GM23248 (cell line): ENCODE measurements around the gene TTC22. TPM values are rescaled to one million over a fixed set of nuclear protein-coding genes. Genes with fewer than 3 reads are reported as not detected.

Experiments
- DNase-seq: peaks from one replicate; pipeline ENCODE4 v3.0.0-alpha.2; 2015
- H2AFZ ChIP-seq: fragments of 200-600 bp; sonication (generic); 2 replicates; pipeline ENCODE4 v1.6.1; 2016; ENCODE audit warnings: antibody characterized with exemption
- H3F3A ChIP-seq: fragments of 200-600 bp; sonication (generic); 2 replicates; pipeline ENCODE4 v1.6.1; 2016; ENCODE audit warnings: mild to moderate bottlenecking, antibody characterized with exemption, mixed run types; ENCODE audit not compliant: insufficient read depth
- H3K27ac ChIP-seq: fragments of 200-600 bp; sonication (generic); 2 replicates; pipeline ENCODE4 v1.5.1; 2016; ENCODE audit warnings: mild to moderate bottlenecking
- H3K27me3 ChIP-seq: fragments of 200-600 bp; sonication (generic); replicated peaks from 2 replicates; pipeline ENCODE4 v1.6.1; 2016; ENCODE audit warnings: mild to moderate bottlenecking; ENCODE audit not compliant: insufficient read depth
- H3K36me3 ChIP-seq: fragments of 200-600 bp; sonication (generic); 2 replicates; pipeline ENCODE4 v1.6.1; 2016; ENCODE audit warnings: low read depth, mild to moderate bottlenecking
- H3K4me1 ChIP-seq: fragments of 200-600 bp; sonication (generic); 2 replicates; pipeline ENCODE4 v1.6.1; 2016; ENCODE audit warnings: mild to moderate bottlenecking; ENCODE audit not compliant: insufficient read depth
- H3K4me2 ChIP-seq: fragments of 200-600 bp; sonication (generic); one replicate; pipeline ENCODE4 v1.6.1; 2016; ENCODE audit warnings: mild to moderate bottlenecking; ENCODE audit not compliant: unreplicated experiment
- H3K4me3 ChIP-seq: fragments of 200-600 bp; sonication (generic); 2 replicates; pipeline ENCODE4 v1.5.1; 2016; ENCODE audit warnings: mild to moderate bottlenecking
- H3K79me2 ChIP-seq: fragments of 200-600 bp; sonication (generic); 2 replicates; pipeline ENCODE4 v1.6.1; 2016; ENCODE audit warnings: mild to moderate bottlenecking; ENCODE audit not compliant: insufficient read depth
- H3K9ac ChIP-seq: fragments of 200-600 bp; sonication (generic); 2 replicates; pipeline ENCODE4 v1.6.1; 2016; ENCODE audit warnings: mild to moderate bottlenecking
- H3K9me2 ChIP-seq: fragments of 200-600 bp; sonication (generic); 2 replicates; pipeline ENCODE4 v1.6.1; 2016; ENCODE audit warnings: mixed run types, mild to moderate bottlenecking, moderate library complexity; ENCODE audit not compliant: insufficient read depth
- H3K9me3 ChIP-seq: fragments of 200-600 bp; sonication (generic); one replicate; pipeline ENCODE4 v1.6.1; 2017; ENCODE audit warnings: low read depth
- H4K20me1 ChIP-seq: fragments of 200-600 bp; sonication (generic); 2 replicates; pipeline ENCODE4 v1.6.0; 2016; ENCODE audit not compliant: insufficient read depth
- EZH2 ChIP-seq: fragments of 200-600 bp; sonication (generic); IDR thresholded peaks from 2 replicates; pipeline ENCODE4 v1.6.1; 2018; ENCODE audit warnings: antibody characterized with exemption, mild to moderate bottlenecking; ENCODE audit not compliant: insufficient read depth, poor library complexity, severe bottlenecking
- EZH2phosphoT487 ChIP-seq: fragments of 200-600 bp; sonication (generic); IDR thresholded peaks from 2 replicates; pipeline ENCODE4 v1.6.1; 2018; ENCODE audit warnings: antibody characterized with exemption, moderate library complexity, mild to moderate bottlenecking, low read depth; ENCODE audit not compliant: insufficient read depth
- WGBS, 2 experiments: methylation state at CpG; one replicate each; pipeline ENCODE4 v1.1.6; 2015 to 2017; ENCODE audit warnings: low lambda C conversion rate in 2 of 2, low coverage in 1 of 2; ENCODE audit errors: missing lambda C conversion rate in 2 of 2; 5-methylcytosine and 5-hydroxymethylcytosine counted together
- in situ Hi-C: fragments of 300-500 bp; cut with MboI; formaldehyde crosslinking; loops from 2 replicates; pipeline ENCODE4 v1.15.0; 2020
- polyA plus RNA-seq: library from polyadenylated mRNA; unstranded; fragments of >200 nt; fragmentation: Nextera tagmentation; extraction: Ambion mirVana; gene quantifications from 2 replicates; pipeline ENCODE4 v1.2.1, GENCODE V29; 2016
- total RNA-seq: library from RNA; depleted of rRNA; stranded (reverse); fragments of >200 nt; shearing (Covaris generic); gene quantifications from 2 replicates; pipeline ENCODE4 v1.2.3, GENCODE V29; 2014

The TTC22 gene
- total and polyA plus RNA-seq, 2 experiments from 2014 or later, result not detected

DNA sequence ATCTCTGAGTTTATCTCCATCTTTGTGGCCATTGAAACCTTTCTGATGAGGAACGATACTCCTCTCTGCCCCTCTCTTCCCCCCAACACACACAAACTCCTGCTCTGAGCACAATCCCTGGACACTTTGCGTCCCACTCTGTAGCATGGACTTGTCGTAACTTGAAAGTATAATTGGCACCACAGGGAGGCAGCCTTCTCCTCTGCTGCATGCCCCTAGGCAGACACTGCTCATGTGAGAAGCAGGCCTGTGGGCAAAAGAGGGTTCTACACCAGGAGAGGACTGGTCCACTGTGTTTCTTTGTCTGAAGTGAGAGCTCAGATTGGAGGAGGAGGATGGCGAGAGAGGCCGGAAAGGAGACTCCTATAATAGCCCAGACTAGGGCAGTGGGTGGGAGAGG, 33.0 kb downstream of the TTC22 start:
- TF ChIP-seq EZH2 (no peak), EZH2phosphoT487 (no peak)
- 73% methylated on average over 5 of the region's 5 CpGs for WGBS, 2 experiments
- no peaks in the 10 kb centered on the region for H4K20me1 ChIP-seq
- DNase-seq, result peak; percentile 18
- no peak overlapping the region for H2AFZ ChIP-seq
- peaks cover 11% of the 10 kb centered on the region for H3K79me2 ChIP-seq
- no peak overlapping the region for H3K9ac ChIP-seq
- H3K4me1 ChIP-seq, result peaks cover 9% of the 10 kb centered on the region; the same call in 1 of the 2 replicates
- H3K9me3 ChIP-seq, result no peaks in the 10 kb centered on the region
- no peaks in the 10 kb centered on the region for H3K27me3 ChIP-seq
- H3K36me3 ChIP-seq, result no peaks in the 10 kb centered on the region
- H3F3A ChIP-seq, result no peaks in the 10 kb centered on the region
- H3K4me3 ChIP-seq, result no peak overlapping the region
- no peak overlapping the region for H3K27ac ChIP-seq
- in situ Hi-C loops, result no loop called here
- no peak overlapping the region for H3K4me2 ChIP-seq
- no peaks in the 10 kb centered on the region for H3K9me2 ChIP-seq

GRCh38 chr1:54767526-54767925, 33.6 kb downstream of the TTC22 start:
- no peak for DNase-seq
- Histone ChIP-seq H4K20me1 (no peaks in the 10 kb centered on the region), H3K27me3 (no peaks in the 10 kb centered on the region), H3K9ac (no peak overlapping the region), H3K9me2 (no peaks in the 10 kb centered on the region), H2AFZ (no peak overlapping the region), H3K4me1 (peaks cover 11% of the 10 kb centered on the region; the same call in 1 of the 2 replicates), H3K79me2 (peaks cover 17% of the 10 kb centered on the region), H3K27ac (no peak overlapping the region), H3K36me3 (no peaks in the 10 kb centered on the region), H3K4me3 (no peak overlapping the region), H3K4me2 (no peak overlapping the region), H3K9me3 (no peaks in the 10 kb centered on the region), H3F3A (no peaks in the 10 kb centered on the region)
- WGBS, 2 experiments, result 19% methylated on average over 6 of the region's 6 CpGs
- TF ChIP-seq EZH2 (no peak), EZH2phosphoT487 (no peak)
- in situ Hi-C loops, result no loop called here

DNA sequence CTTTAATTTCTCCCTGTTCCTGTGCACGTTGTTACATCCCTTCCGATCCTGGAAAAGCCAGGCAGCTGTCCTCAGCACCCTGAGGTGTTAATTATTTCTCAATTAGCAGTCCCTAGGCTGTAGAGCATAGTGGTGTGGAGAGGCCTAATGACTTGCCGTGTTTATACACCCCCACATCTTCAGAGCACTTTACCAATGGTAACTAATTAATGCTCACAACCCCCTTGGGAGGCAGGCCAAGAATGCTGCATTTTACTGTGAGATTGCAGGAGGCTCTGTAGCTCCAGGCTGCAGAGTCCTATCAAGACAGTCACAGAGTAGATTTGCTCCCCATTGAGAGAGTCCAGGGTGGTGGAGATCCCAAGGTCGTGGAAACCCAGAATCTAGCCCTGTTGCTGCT, 34.4 kb downstream of the TTC22 start:
- no peak overlapping the region for H3K27ac ChIP-seq
- no peak overlapping the region for H3K4me2 ChIP-seq
- no peaks in the 10 kb centered on the region for H3K9me2 ChIP-seq
- DNase-seq, result no peak
- 12 to 14% methylated on average over 4 of the region's 4 CpGs for WGBS, 2 experiments
- in situ Hi-C loops, result no loop called here
- no peaks in the 10 kb centered on the region for H3K36me3 ChIP-seq
- H3K9me3 ChIP-seq, result no peaks in the 10 kb centered on the region
- no peaks in the 10 kb centered on the region for H4K20me1 ChIP-seq
- TF ChIP-seq EZH2phosphoT487, result no peak
- TF ChIP-seq EZH2, result no peak
- no peaks in the 10 kb centered on the region for H3F3A ChIP-seq
- H3K27me3 ChIP-seq, result no peaks in the 10 kb centered on the region
- H3K4me3 ChIP-seq, result no peak overlapping the region
- H2AFZ ChIP-seq, result no peak overlapping the region; the same call in 1 of the 2 replicates
- peaks cover 21% of the 10 kb centered on the region for H3K79me2 ChIP-seq
- H3K4me1 ChIP-seq, result peaks cover 11% of the 10 kb centered on the region; the same call in 1 of the 2 replicates
- H3K9ac ChIP-seq, result no peak overlapping the region

- in situ Hi-C loops, result no loop called here
- peaks cover 28% of the 10 kb centered on the region for H3K79me2 ChIP-seq
- peak overlapping the region; percentile 66 for H3K27ac ChIP-seq
- H3K4me1 ChIP-seq, result peaks cover 11% of the 10 kb centered on the region; the same call in 1 of the 2 replicates
- WGBS, 2 experiments, result 57 to 58% methylated on average over 13 of the region's 13 CpGs
- H4K20me1 ChIP-seq, result no peaks in the 10 kb centered on the region
- TF ChIP-seq EZH2phosphoT487 (no peak), EZH2 (no peak)
- H3K9ac ChIP-seq, result peak overlapping the region; percentile 81
- no peaks in the 10 kb centered on the region for H3F3A ChIP-seq
- peak overlapping the region; percentile 84 for H3K4me3 ChIP-seq
- H3K4me2 ChIP-seq, result peak overlapping the region; percentile 82
- H3K9me3 ChIP-seq, result no peaks in the 10 kb centered on the region
- H2AFZ ChIP-seq, result peak overlapping the region; percentile 98
- no peaks in the 10 kb centered on the region for H3K27me3 ChIP-seq
- H3K9me2 ChIP-seq, result no peaks in the 10 kb centered on the region
- no peaks in the 10 kb centered on the region for H3K36me3 ChIP-seq
- DNase-seq, result no peak
Measured at GRCh38 chr1:54764922-54765561, 36.1 kb downstream of the TTC22 start.
